ENCODE results near the gene CYP17A1.

DNA sequence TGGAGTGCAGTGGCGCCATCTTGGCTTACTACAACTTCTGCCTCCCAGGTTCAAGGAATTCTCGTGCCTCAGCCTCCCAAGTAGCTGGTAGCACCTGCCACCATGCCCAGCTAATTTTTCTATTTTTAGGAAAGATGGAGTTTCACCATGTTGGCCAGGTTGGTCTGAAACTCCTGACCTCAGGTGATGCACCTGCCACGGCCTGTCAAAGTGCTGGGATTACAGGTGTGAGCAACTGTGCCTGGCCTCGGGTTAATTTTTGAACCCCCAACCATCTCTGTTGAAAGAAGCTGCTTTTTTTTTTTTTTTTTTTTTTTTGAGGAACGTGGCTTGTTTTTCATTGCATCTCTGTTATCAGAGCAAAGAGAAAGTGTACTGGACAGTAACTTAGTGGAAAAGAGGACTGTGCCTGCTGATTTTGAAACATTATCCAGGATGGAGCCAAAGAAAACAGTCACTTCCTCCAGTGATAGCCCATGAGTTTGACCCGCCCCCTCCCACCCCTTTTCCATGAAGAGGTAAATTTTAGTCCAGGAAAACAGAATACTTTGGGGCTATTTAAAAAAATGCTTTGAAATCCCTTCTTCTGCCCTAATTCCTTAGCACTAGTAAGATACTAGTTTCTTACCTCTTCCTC is 55.2 kb downstream of the CYP17A1 start:
- TF ChIP-seq, protein P1, sequence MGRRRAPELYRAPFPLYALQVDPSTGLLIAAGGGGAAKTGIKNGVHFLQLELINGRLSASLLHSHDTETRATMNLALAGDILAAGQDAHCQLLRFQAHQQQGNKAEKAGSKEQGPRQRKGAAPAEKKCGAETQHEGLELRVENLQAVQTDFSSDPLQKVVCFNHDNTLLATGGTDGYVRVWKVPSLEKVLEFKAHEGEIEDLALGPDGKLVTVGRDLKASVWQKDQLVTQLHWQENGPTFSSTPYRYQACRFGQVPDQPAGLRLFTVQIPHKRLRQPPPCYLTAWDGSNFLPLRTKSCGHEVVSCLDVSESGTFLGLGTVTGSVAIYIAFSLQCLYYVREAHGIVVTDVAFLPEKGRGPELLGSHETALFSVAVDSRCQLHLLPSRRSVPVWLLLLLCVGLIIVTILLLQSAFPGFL (CRISPR knock-in tag; IDR thresholded peaks at IDR 0.05; ENCODE audit: borderline replicate concordance): no peak
- TF ChIP-seq PRRX2 (CRISPR knock-in tag; IDR thresholded peaks at IDR 0.05): no peak
- TF ChIP-seq SOX15 (CRISPR knock-in tag; IDR thresholded peaks at IDR 0.05): no peak
- TF ChIP-seq CTCF (IDR thresholded peaks at IDR 0.05): no peak
- TF ChIP-seq, protein P2, sequence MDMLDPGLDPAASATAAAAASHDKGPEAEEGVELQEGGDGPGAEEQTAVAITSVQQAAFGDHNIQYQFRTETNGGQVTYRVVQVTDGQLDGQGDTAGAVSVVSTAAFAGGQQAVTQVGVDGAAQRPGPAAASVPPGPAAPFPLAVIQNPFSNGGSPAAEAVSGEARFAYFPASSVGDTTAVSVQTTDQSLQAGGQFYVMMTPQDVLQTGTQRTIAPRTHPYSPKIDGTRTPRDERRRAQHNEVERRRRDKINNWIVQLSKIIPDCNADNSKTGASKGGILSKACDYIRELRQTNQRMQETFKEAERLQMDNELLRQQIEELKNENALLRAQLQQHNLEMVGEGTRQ (CRISPR knock-in tag; IDR thresholded peaks at IDR 0.05): no peak
- no peak for TF ChIP-seq NFYB (CRISPR knock-in tag; conservative IDR thresholded peaks at IDR 0.05; ENCODE audit: low read depth)
- TF ChIP-seq, protein P3, sequence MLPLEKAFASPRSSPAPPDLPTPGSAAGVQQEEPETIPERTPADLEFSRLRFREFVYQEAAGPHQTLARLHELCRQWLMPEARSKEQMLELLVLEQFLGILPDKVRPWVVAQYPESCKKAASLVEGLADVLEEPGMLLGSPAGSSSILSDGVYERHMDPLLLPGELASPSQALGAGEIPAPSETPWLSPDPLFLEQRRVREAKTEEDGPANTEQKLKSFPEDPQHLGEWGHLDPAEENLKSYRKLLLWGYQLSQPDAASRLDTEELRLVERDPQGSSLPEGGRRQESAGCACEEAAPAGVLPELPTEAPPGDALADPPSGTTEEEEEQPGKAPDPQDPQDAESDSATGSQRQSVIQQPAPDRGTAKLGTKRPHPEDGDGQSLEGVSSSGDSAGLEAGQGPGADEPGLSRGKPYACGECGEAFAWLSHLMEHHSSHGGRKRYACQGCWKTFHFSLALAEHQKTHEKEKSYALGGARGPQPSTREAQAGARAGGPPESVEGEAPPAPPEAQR (CRISPR knock-in tag; IDR thresholded peaks at IDR 0.05): no peak
